Astrocyte of the cerebellum (primary cell): ENCODE results near the gene PGPEP1.

ENCODE experiments used
- DNase-seq: peaks from one replicate; pipeline ENCODE4 v3.0.0-alpha.2; 2011; ENCODE audit warnings: low read depth
- H3K4me3 ChIP-seq: 2 replicates; pipeline ENCODE4 v1.5.1; 2011; ENCODE audit warnings: mild to moderate bottlenecking, low read depth, low read length, moderate library complexity
- CTCF ChIP-seq: IDR thresholded peaks from 2 replicates; pipeline ENCODE4 v1.5.1; 2012; ENCODE audit warnings: low read length, low read depth, moderate library complexity, mild to moderate bottlenecking; ENCODE audit errors: missing control alignments
- in situ Hi-C: cut with HindIII; loops from 2 replicates; pipeline ENCODE4 v1.10.0; 2017; ENCODE audit warnings: low sequenced_read_pairs

PGPEP1 gene

GRCh38 chr19:18417250-18418028 lies 77.0 kb downstream of the PGPEP1 start:
- in situ Hi-C loops = no loop called here
- TF ChIP-seq CTCF = no peak
- H3K4me3 ChIP-seq = peak overlapping the region; percentile 25
- DNase-seq = no peak

GRCh38 chr19:18418029-18418482 lies 77.7 kb downstream of the PGPEP1 start:
- H3K4me3 ChIP-seq = peak overlapping the region; percentile 25
- TF ChIP-seq CTCF = no peak
- in situ Hi-C loops = no loop called here
- DNase-seq = no peak

DNA sequence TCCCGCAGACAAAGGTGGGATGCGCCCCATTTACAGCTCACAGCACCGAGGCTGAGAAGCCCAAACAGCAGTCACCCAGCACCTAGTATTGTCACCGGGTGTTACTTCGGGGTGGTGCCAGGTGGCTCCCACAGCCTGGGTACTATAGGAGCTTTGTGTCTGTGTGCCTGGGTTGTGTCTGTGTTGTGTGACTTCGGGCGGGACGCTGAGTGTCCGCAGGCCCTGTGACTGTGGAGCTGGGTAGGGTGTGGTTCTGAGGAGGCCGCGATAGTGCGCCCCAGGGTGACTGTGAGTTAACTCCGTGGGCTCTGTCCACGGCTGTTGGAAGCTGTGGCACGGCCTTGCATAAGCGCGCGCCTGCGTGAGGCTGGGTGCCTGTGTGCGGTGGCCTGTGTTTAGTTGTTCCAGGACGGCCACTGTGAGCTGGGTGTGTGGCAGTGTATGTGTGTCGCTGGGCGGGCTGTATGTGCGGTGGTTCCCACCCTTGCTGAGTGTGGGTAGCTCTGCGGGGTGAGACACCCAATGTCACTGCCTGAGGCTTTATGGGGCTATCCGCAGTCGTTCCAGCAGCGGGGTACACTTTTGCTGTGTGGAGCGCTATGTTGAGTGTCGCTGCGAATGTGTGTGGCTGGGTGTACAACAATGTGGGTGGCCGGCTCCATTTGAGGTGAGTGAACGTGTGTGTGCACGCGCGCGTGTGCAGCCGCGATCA lies 78.2 kb downstream of the PGPEP1 start:
- DNase-seq = no peak
- in situ Hi-C loops = no loop called here
- TF ChIP-seq CTCF = no peak

DNA sequence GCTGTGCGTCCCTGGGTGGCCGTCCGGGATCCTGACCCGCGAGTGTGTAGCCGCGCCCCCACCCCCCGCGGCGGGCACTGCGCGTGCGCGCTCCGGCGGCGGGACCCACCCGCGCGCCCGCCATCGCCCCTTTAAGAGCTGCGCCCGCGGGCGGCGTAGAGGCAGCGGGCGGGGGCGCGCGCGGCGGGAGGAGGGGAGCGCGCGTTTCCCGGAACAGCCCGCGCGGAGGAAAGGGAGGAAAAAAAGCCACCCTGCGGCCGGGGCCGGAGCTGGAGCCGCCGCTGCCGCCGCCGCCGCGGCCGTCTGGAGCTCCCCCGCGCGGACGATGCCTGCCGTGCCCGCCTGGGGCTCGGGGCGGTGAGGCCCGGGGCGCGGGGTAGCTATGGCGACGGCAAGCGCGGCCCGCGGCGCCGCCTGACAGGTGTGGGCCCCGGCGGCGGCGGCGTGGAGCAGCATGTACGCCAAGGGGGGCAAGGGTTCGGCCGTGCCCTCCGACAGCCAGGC lies 78.8 kb downstream of the PGPEP1 start, which contains the start of gene SSBP4:
Gene SSBP4, plus strand, starts transcription at position 204 of the 504 bp plus-strand sequence. Its CDS starts 251 bp downstream, at position 455.
- peak within 1 kb of the TSS; percentile 63 for H3K4me3 ChIP-seq
- in situ Hi-C loops = no loop called here
- TF ChIP-seq CTCF = no peak
- DNase-seq = no peak

More for the DNA sequence above, 78.2 kb downstream of the PGPEP1 start:
- peak overlapping the region; percentile 63 for H3K4me3 ChIP-seq
